Endodermal cell (in vitro differentiated cells): ENCODE data around the gene REEP6. TPM values are rescaled to one million over a fixed set of nuclear protein-coding genes. Genes with fewer than 3 reads are reported as not detected.

Source experiments
- DNase-seq: peaks from one replicate; pipeline ENCODE4 v3.0.0-alpha.2; 2017
- H3K27ac ChIP-seq: 2 replicates; pipeline ENCODE4 v1.5.1; 2013; ENCODE audit warnings: mild to moderate bottlenecking, low read depth, low read length, moderate library complexity
- H3K27me3 ChIP-seq: 2 replicates; pipeline ENCODE4 v1.6.1; 2013; ENCODE audit warnings: mild to moderate bottlenecking, low read length, moderate library complexity; ENCODE audit not compliant: insufficient read depth, control insufficient read depth, poor library complexity, severe bottlenecking
- H3K36me3 ChIP-seq: 2 replicates; pipeline ENCODE4 v1.7.0; 2013; ENCODE audit warnings: mild to moderate bottlenecking, low read length, moderate library complexity; ENCODE audit not compliant: control insufficient read depth, insufficient read depth
- H3K4me1 ChIP-seq: one replicate; pipeline ENCODE4 v1.7.0; 2013; ENCODE audit warnings: low read length; ENCODE audit not compliant: control insufficient read depth, insufficient read depth
- H3K4me3 ChIP-seq: 2 replicates; pipeline ENCODE4 v1.5.1; 2013; ENCODE audit warnings: mild to moderate bottlenecking, low read length, moderate library complexity
- H3K9ac ChIP-seq: 2 replicates; pipeline ENCODE4 v1.6.1; 2013; ENCODE audit warnings: mild to moderate bottlenecking, low read length, moderate library complexity; ENCODE audit not compliant: poor library complexity, severe bottlenecking; ENCODE audit errors: extremely low read depth
- H3K9me3 ChIP-seq: 2 replicates; pipeline ENCODE4 v1.6.1; 2013; ENCODE audit warnings: mild to moderate bottlenecking, low read length, moderate library complexity; ENCODE audit not compliant: control insufficient read depth
- H3K27ac Mint-ChIP-seq: 2 replicates; pipeline ENCODE4 v1.8.0; 2020; ENCODE audit warnings: mixed read lengths
- H3K27me3 Mint-ChIP-seq: 2 replicates; pipeline ENCODE4 v1.8.0; 2021; ENCODE audit warnings: mild to moderate bottlenecking, mixed read lengths; ENCODE audit not compliant: insufficient read depth
- H3K36me3 Mint-ChIP-seq: 2 replicates; pipeline ENCODE4 v1.8.0; 2020; ENCODE audit warnings: low read depth, mixed read lengths
- H3K4me1 Mint-ChIP-seq: 2 replicates; pipeline ENCODE4 v1.8.0; 2020; ENCODE audit warnings: mixed read lengths
- H3K4me3 Mint-ChIP-seq: 2 replicates; pipeline ENCODE4 v1.8.0; 2020; ENCODE audit warnings: mild to moderate bottlenecking, moderate library complexity, mixed read lengths
- H3K9me3 Mint-ChIP-seq: 2 replicates; pipeline ENCODE4 v1.8.0; 2020; ENCODE audit warnings: mild to moderate bottlenecking, mixed read lengths
- CTCF ChIP-seq: fragments of 200-600 bp; sonication (generic); conservative IDR thresholded peaks from 2 replicates; pipeline ENCODE4 v1.5.0; 2021; ENCODE audit warnings: antibody characterized with exemption, mild to moderate bottlenecking
- WGBS, 2 experiments: methylation state at CpG; one replicate each; pipeline versions ENCODE4 v1.1.5 to v1.1.7; 2013; ENCODE audit warnings: missing lambda C conversion rate in 2 of 2, mixed read lengths in 1 of 2; ENCODE audit not compliant: insufficient coverage in 1 of 2, insufficient read length in 1 of 2; 5-methylcytosine and 5-hydroxymethylcytosine counted together
- long read RNA-seq, 4 experiments: library from polyadenylated mRNA in 2 of 4; library from RNA in 1 of 4; library from capped mRNA in 1 of 4; stranded (forward) in 3 of 4; unstranded in 1 of 4; transcript quantifications; one replicate each; pipeline ENCODE4 v2.0.0, GENCODE V29; 2020 to 2021; ENCODE audit warnings: inconsistent platforms in 1 of 4
- polyA plus RNA-seq, 2 experiments: library from polyadenylated mRNA; stranded (reverse); fragments of 50-300 nt; gene quantifications; one replicate each; pipeline ENCODE4 v1.2.3, GENCODE V29; 2013
- total RNA-seq, 2 donors: library from RNA; stranded (reverse); fragmentation: NEBNext Ultra II Directional in 1 of 2; extraction: Animal tissue kit (Norgen Biotek cat#: 25700) in 1 of 2; gene quantifications; 2 replicates in 1 of 2; 3 replicates in 1 of 2; pipeline ENCODE4 v1.2.1, GENCODE V29; 2021

The REEP6 gene
- 10 to 100 TPM; 24.7 to 49.4 TPM for total RNA-seq
- 13.9 TPM for polyA plus RNA-seq (2013, experiment 1 of 2)
- polyA plus RNA-seq (2013, experiment 2 of 2): 13.0 TPM
- long read RNA-seq, experiment 1, transcript REEP6-201 (5 exons, 1,794 nt): major isoform, 16 of 25 reads
- long read RNA-seq, experiment 1, partial matches to known transcripts: 6 of 25 reads
- long read RNA-seq, experiment 1, other reads (novel, unspliced or antisense): 3 of 25 reads
- long read RNA-seq, experiment 2, transcript REEP6-201 (5 exons, 1,794 nt): major isoform, 89 of 95 reads
- long read RNA-seq, experiment 2, partial matches to known transcripts: 2 of 95 reads
- long read RNA-seq, experiment 2, other reads (novel, unspliced or antisense): 4 of 95 reads
- long read RNA-seq, experiment 3, transcript REEP6-201 (5 exons, 1,794 nt): major isoform, 90 of 97 reads
- long read RNA-seq, experiment 3, partial matches to known transcripts: 0 of 97 reads
- long read RNA-seq, experiment 3, other reads (novel, unspliced or antisense): 7 of 97 reads
- long read RNA-seq, experiment 4, transcript REEP6-201 (5 exons, 1,794 nt): major isoform, 56 of 57 reads
- long read RNA-seq, experiment 4, partial matches to known transcripts: 1 of 57 reads
- long read RNA-seq, experiment 4, other reads (novel, unspliced or antisense): 0 of 57 reads

DNA sequence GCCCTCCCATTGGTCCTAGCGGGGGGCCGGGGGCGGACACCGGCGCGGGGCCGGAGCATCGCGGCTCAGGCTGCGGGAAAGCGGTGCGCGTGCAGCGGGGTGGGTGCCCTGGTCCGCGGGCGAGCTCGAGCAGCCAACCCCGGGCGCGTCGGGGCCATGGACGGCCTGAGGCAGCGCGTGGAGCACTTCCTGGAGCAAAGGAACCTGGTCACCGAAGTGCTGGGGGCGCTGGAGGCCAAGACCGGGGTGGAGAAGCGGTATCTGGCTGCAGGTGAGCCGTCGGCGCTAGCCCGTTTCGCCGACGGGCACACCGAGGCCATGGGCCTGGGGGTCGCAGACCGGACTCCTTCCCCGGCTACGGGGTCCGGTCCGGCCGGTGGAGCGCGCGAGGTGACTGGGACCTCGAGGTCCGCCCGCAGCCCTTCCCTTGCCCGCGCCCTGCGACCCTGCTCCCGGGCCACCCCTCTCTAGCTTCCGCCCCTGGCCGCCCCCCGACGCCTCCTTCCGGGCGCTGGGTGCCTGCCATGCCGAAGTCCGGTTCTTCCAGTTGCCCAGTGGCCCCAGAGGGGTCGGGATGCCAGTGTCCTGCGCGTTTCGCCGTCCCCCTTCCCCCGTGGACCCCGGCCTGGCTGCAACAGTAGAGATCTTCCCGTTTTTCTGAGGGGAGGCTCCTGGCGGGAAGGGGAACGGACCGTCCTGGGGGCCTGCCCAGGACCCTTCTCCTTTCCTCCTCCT lies at the start of gene REEP6:
Gene REEP6 (plus strand): TSS at position 68 of the 735 bp plus-strand sequence. CDS start 89 bp downstream, at position 157.
- H3K9ac ChIP-seq: peak within 1 kb of the TSS; percentile 55
- peaks cover 16% of the 10 kb centered on the region for H3K27me3 ChIP-seq
- Mint-ChIP-seq H3K9me3 (no peaks in the 10 kb centered on the region), H3K36me3 (no peaks in the 10 kb centered on the region), H3K4me3 (peak within 1 kb of the TSS; percentile 74), H3K4me1 (peaks cover 5% of the 10 kb centered on the region), H3K27me3 (peaks cover 32% of the 10 kb centered on the region), H3K27ac (peak within 1 kb of the TSS; percentile 99)
- peak; percentile 17 for TF ChIP-seq CTCF
- no peaks in the 10 kb centered on the region for H3K36me3 ChIP-seq
- H3K9me3 ChIP-seq: no peaks in the 10 kb centered on the region
- peak within 1 kb of the TSS; percentile 87 for H3K4me3 ChIP-seq
- no peaks in the 10 kb centered on the region for H3K4me1 ChIP-seq
- DNase-seq: no peak
- peak within 1 kb of the TSS; percentile 95 for H3K27ac ChIP-seq
- 6 to 9% methylated on average over 19 to 73 of the region's 73 CpGs for WGBS, 2 experiments

DNA sequence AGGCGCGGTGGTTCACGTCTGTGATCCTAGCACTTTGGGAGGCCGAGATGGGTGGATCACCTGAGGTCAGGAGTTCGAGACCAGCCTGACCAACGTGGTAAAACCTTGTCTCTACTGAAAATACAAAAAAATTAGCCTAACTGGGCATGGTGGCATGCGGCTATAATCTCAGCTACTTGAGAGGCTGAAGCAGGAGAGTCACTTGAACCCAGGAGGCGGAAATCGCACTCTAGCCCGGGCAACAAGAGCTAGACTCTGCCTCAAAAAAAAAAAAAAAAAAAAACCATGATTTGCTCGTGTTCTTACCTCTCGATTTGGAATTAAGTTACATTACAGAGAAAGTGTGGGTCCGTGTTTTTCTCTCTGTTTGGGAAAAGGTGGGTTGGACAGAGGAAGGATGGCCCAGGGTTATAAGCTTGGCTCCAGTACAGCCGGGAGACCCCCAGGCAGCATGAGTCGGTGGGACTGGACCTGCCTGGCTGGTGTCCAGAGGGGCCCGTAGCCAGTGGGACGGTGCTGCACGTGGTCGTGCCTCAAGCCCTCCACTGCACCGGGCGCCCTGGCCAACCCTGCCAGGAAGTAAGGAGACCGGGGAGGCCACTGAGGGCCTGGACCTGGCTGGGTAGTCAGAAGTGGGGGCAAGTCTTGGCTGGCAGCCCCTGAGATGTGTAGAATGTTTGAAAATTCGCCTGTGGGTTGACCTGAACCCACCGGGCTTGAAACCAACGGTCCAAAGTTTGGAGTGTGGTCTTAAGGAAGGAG lies 49.1 kb upstream of the REEP6 start:
- H3K27ac ChIP-seq: no peak overlapping the region
- no peak overlapping the region for H3K4me3 ChIP-seq
- DNase-seq: no peak
- no peaks in the 10 kb centered on the region for H3K4me1 ChIP-seq
- Mint-ChIP-seq H3K4me1 (peaks cover 8% of the 10 kb centered on the region), H3K9me3 (no peaks in the 10 kb centered on the region), H3K36me3 (peaks cover 36% of the 10 kb centered on the region), H3K4me3 (no peak overlapping the region), H3K27ac (peak overlapping the region; percentile 55), H3K27me3 (peaks cover 15% of the 10 kb centered on the region)
- WGBS, 2 experiments: 94% methylated on average over 20 to 25 of the region's 25 CpGs
- H3K27me3 ChIP-seq: peaks cover 7% of the 10 kb centered on the region
- TF ChIP-seq CTCF: no peak
- H3K9me3 ChIP-seq: no peaks in the 10 kb centered on the region
- H3K9ac ChIP-seq: no peak overlapping the region
- H3K36me3 ChIP-seq: peaks cover 33% of the 10 kb centered on the region
